Measurements from ENCODE around the gene MAP3K13.
"Not testable (repeated sequence)": the region's sequence is repeated elsewhere in the genome, so short reads cannot be mapped to it uniquely, and the experiment has no call there.

The MAP3K13 gene

DNA sequence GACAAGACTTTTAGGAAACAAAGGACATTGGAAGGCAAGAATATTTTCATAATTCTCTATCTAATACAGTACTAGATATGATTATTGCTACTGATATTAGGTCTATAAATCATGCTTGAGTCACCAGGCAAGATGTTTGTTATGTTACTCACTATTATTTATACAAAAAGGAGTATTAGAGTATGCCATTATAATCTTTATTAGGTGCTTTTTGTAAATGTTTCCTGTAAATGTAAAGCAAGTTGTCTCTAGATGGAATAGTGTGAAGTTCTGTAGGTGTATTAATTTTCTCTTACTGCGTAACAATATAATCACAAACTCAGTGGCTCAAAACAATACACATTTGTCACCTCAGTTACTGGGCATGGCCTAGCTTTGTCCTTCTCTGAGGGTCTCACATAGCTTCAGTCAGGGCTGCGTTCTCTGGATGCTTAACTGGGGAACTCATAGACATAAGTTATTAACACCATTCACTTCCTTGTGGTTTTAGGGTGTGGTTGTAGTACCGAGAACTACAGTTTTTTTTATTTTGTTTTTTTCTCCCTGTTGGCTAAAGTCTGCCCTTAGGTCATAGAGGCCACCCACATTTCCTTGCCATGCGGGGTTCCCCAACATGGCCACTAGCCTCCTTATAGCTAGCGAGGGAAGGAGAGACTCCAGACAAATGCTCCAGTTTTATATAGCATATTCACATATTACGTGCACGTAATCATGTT, 20.3 kb upstream of the MAP3K13 start:
- no peak for DNase-seq

DNA sequence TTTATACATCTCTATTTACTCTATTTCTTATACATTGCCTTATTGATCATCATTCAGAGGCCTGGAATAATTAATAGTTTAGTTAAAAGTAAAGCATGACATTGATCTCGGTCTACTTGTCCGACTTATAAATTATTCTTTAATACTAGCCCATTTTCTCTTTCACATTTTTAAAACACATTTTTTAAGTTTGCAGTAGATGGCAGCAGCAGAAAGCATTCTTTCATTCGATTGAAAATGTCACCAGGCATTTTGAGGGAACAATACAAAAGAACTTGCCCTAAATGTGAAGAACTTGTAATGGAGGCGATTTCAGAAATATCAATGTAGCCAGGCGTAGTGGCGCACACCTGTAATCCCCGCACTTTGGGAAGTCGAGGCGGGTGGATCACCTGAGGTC, 15.5 kb upstream of the MAP3K13 start:
- no peak for DNase-seq

DNA sequence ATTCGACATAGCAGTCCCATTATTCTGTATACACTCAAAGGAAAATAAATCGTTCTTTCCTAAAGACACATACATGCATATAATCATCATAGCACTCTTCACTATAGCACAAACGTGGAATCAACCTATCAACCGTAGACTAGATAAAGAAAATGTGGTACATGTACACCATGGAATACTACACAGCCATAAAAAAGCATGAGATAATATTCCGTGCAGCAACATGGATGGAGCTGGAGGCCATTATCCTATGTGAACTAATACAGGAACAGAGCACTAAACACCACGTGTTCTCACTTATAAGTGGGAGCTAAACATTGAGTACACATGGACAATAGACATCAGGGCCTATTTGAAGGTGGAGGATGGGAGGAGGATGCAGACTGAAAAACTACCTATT, 12.1 kb upstream of the MAP3K13 start:
- DNase-seq, result no peak

DNA sequence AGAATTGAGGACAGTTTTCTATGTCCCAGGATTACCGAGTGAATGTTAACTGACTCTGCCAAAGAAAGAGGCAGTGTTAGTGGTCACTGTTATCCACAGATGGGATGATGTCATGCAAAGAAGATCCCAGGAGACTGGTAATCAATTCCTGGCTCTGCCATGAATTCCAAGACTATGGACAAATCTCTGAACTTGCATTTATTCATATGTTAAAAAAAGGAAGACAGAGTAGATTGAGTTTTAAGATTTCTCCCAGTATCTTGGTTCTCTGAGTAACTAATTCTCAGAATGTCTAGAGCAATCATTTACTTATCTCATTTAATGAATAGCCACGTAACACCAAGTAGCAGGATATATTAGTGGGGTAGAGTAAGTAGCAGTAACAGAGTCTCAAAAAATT, 11.5 kb upstream of the MAP3K13 start:
- DNase-seq, result no peak

DNA sequence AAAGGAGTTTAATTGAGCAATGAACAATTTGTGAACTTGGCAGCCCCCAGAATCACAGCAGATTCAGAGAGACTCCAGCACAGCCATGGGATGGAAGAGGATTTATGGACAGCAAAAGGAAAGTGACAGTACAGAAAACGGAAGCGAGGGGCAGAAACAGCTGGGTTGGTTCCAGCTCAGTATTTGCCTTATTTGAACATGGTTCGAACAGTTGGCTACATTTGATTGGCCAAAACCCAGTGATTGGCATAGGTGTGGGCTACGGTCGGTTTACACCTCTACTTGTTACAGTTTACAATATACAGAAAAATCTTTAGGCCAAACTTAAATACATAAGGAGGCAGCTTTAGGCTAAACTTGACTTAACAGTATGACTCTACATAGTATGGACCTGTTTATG, 9.7 kb upstream of the MAP3K13 start:
- no peak for DNase-seq

DNA sequence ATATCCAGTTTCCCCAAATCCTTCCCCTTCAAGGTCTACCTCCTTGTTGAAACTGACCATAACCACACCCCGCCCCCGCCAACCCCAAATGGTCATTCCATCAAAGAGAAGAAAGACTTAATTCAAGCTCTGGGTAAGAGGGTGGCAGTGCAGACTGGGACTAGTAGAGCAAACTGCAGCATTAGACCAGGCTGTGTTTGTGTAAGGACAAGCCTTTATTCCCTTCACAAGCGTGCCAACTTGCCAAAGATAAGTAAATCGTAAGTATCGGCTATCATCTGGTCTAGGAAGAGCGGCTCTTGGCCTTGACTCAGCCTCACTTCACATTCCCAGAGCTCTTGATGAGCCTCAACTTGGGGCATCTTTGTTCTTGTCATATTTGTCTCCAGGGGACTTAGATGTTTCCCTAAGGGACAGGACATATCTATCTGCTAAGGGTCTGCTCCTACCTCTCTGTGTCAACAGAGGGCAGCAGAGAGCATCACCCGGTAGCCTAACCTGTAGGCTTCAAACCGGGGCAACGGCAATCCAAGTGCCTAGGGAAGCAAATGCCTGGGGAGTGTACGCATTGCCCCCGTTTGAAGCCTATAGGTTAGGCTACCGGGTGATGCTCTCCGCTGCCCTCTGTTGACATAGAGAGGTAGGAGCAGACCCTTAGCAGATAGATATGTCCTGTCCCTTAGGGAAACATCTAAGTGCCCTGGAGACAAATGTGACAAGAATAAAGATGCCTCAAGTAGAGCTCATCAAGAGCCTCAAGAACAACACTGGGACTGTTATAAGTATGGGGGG, 8.9 kb upstream of the MAP3K13 start:
- DNase-seq, result peak; percentile 24

DNA sequence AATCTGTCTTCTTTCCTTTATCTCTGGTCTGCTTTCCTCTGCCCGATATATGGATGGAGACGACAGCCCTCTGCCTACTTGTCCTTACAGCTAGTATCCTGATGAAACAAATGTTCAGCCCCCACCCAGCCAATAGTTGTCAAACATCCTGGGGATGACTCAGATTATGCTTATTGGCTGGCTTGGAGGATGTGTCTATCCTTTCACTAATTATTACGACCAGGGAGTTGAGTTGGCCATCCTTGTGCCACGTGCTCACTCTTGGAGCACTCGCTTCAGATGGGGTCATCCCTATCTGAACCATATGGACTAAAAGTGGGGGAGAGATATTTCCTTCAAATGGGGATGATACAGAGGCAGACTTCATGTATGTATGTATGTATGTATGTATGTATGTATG, 6.4 kb upstream of the MAP3K13 start:
- no peak for DNase-seq

DNA sequence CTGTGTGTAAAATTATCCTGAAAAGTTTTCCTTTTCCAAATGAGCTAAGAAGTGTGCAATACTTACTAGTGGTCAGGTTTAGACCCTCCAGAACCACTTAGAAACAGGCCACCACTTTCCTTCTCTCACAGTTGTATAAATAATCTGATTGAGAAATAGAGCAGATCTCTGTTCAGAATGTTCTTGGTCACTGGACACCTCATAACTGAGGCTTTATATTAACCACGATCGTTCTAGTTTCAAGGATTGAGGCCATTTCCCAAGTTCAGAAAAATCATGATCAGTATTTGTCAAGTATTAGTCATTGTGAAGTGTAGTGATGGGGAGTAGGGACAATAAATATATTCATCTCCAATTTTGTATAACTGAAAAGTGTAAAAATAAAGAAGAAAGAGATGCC, 1.0 kb upstream of the MAP3K13 start:
- DNase-seq, result no peak

DNA sequence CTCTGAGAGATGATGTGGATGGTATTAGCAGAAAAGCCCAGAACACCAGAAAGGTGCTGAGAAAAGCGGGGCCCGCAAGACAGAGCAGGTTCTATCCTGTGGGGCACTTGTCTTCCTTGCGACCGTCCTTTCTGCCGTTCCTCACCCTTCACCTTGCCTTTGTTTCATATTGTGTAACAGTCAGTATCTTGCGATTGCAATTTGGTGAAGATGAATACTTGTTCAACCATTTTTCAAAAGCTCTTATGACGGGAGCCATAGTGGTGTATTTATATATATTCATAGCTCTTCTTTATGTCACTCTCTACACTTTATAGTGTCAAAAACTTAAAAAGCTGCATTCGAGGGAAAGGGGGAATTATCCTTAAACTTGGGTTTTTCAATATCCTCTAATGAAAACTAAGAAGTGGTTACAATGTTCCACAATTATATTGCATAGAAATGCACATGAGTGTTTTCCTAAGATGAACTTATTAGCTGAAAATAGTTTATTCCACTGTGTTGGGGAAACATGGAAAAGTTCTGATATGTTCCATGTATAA, 797 bp downstream of the MAP3K13 start:
- DNase-seq, result no peak

DNA sequence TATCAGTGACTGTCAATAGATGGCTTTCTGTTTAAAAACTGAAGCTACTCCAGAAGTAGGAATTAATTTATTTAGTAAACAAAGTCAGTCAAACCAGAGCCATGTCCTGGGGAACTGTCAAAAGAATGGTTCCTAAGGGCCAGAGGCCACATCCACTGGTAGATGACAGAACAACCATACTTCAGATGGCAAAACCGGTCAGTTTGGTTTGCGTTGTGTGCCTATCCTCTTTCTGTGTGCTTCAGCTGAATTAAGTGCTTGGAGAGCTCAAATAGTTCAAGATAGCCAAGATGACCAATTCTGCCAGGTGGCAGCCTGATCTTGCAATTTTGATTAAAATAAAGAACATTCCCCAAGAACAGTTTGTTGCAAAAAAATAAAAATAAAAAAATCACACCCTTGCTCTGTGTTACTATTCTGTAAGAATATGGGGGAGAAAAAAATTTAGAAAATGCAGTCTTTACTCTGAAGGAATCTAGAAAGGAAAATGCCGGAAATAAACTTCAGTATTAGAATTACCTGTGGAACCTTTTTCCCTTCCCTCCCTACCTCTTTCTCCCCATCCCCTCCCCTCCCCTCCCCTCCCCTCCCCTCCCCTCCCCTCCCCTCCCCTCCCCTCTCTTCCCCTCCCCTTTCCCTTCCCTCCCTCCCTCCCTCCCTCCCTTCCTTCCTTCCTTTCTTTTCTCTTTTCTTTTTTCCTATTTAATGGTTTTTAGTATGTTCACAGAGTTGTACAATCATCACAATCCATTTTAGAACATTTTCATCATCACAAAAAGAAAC, 2.5 kb downstream of the MAP3K13 start:
- DNase-seq, result no peak

DNA sequence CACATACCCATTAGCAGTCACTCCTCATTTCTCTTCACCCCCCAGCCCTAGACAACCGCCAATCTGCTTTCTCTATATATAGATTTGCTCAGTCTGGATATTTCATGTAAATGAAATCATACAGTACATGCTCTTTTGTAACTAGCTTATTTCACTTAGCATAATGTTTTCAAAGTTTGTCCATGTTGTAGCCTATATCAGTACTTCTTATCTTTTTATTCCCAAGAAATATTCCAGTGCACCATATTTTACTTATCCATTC, 3.1 kb downstream of the MAP3K13 start:
- DNase-seq, result no peak

DNA sequence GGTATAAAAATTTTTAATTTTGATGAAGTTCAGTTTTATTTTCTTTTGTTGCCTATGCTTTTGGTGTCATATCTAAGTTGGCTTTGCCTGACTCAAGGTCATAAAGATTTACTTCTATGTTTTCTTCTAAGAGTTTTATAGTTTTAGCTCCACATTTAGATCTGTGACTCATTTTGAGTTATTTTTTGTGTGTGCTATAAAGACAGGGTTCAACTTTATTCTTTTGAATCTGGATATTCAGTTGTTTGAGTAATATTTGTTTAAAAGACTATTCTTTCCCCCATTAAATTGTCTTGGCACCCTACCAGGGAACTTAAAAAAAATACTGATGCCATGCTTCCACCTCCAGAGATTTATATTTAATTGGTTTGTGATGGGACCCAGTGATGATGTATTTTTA, 4.0 kb downstream of the MAP3K13 start:
- DNase-seq, result no peak

DNA sequence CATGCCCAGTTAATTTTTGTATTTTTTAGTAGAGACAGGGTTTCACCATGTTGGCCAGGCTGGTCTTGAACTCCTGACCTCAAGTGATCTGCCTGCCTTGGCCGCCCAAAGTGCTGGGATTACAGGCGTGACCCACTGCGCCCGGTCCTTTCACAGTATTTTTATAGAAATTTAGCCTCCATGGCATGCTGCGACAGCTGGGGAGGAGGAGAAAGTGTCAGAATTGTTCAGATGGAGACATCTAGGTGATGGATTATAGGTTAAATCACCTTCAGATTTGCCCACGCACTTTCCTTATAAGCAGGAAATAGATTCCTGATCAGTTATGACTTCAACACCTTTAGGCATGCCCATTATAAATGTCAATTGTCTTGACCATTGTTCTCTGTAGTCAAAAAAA, 7.4 kb downstream of the MAP3K13 start:
- not testable (repeated sequence) for DNase-seq

DNA sequence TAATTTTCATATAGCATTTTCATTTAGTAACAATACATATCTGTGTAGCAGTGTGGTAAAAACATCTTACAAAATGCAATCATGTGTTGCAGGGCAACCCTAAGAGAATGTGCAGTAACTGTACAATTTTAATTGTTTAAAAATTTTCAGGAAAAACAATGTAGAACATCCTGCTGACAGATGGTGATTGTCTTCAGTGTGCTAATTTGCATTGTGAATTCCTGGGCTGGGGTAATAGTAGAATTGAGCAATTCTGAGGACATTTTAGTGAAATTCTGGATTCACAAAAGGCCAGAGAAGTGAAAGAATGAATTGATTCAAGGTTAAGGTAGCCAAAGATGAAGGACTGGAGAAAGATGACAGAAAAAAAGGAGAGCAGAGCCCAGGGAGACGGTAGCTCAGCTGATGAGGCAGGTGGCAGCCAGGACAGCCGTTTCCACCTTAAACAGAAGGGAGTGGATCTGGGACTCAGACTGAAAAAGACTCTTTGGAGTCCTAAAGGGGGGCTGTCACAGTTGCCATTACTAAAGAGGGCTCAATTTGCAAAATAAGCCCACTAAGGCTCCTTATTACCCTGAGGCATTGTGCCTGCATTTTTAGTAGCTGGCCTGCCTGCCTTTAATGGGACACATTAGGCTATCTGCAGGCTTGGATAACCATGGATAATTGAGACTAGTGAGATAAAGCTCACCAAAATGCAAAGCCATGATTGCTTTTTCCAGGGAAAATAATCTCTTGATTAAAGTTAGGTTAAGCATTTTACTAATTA, 8.6 kb downstream of the MAP3K13 start:
- DNase-seq, result no peak

DNA sequence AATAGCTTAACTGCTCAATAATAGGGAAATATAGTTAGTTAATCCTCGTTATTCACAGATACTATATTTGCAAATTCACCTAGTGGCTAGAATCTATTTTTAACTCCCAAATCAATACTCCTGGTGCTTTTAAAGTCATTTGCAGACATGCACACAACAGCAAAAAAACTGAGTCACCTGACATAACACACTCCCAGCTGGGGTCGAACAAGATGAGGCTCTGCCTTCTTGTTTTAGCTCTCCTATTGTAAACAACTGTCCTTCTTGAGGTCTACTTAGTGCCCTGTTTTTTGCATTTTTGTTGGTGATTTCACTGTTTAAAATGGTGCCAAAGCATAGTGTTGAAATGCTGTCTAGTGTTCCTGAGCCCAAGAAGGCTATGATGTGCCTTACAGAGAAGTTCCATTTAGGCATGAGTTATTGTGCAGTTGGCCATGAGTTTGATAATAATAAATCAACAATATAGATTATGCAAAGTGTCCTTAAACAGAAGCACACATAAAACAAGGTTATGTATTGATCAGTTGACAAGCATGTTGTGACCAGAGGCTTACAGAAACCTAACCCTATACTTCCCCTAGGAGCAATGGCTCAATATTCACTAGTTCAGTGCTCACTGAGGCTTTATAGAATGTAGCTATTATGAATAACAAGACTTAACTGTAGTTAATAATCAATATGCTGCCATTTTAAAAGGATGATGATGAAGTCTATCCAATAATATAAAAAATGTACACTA, 18.6 kb downstream of the MAP3K13 start:
- DNase-seq, result no peak

DNA sequence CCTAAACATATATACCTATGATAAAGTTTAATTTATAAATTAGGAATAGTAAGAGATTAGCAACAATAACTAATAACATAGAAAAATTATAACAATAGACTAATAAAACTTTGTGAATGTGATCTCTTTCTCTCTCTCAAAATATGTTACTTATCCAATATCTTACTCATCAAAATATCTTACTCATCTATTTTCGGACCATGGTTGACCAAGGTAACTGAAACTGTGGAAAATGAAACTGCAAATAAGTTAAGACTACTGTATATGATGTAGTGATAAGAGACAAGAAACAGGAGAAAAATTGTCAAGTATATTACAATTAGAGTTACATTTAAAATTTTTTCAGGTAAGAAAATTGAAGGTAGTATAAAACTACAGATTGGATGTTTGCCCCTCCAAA, 19.2 kb downstream of the MAP3K13 start:
- DNase-seq, result no peak

DNA sequence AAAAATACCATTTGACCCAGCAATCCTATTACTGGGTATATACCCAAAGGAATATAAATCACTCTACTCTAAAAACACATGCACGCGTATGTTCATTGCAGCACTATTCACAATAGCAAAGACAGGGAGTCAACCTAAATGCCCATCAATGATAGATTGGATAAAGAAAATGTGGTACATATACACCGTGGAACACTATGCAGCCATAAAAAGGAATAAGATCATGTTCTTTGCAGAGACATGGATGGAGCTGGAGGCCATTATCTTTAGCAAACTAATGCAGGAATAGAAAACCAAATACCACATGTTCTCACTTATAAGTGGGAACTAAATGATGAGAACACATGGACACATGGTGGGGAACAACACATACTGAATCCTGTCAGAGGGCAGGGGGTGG, 23.6 kb downstream of the MAP3K13 start:
- DNase-seq, result not testable (repeated sequence)

DNA sequence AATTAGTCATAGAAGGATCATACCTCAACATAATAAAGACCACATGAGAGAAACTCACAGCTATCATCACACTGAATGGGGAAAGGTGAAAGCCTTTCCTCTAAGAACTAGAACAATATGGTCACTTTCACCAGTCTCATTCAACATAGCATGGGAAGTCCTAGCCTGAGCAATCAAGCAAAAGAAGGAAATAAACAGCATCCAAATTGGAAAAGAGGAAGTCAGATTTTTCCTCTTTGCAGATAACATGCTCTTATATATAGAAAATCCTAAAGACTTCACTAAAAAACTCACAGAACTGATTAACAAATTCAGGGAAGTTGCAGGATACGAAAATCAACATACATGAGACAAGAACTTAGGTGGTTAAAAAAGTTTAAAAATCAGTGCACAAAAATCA, 24.7 kb downstream of the MAP3K13 start:
- DNase-seq, result no peak

DNA sequence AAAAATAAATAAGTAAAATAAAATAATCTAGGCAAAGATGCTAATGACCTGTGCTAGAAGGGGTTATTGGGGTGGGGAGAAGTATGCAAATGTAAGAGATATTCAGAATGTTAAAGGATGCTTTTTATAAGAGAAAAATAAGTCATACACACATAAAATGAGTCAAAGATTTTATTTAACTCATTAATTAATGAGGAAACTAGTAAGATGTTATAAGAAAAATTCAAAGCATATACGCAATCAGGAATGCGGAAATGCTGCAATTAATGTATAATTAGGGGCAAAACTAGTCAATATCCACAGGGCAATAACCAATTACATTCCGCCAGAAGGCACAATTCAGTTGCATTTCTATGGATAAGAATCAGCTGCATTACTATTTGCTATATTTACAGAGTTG, 30.1 kb downstream of the MAP3K13 start:
- DNase-seq, result no peak

DNA sequence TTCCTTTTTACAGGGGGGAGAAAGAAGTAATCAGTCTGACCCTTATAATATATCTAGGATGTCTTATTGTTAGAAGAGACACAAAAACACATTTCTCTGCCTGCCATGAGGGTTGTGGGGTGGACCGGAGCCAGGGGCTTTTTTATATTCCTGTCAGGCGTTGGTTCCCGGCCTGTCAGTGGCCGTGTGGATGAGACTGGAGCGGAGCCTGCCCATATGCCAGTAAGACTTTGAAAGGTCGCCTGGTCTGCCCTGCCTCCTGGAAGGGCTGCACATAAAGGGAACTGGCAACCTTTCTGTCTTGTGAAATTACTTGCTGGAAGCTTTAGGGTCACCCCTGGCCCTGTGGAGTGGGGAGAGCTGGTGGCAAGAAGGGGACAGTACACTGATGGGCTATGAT, 34.7 kb downstream of the MAP3K13 start:
- no peak for DNase-seq

DNA sequence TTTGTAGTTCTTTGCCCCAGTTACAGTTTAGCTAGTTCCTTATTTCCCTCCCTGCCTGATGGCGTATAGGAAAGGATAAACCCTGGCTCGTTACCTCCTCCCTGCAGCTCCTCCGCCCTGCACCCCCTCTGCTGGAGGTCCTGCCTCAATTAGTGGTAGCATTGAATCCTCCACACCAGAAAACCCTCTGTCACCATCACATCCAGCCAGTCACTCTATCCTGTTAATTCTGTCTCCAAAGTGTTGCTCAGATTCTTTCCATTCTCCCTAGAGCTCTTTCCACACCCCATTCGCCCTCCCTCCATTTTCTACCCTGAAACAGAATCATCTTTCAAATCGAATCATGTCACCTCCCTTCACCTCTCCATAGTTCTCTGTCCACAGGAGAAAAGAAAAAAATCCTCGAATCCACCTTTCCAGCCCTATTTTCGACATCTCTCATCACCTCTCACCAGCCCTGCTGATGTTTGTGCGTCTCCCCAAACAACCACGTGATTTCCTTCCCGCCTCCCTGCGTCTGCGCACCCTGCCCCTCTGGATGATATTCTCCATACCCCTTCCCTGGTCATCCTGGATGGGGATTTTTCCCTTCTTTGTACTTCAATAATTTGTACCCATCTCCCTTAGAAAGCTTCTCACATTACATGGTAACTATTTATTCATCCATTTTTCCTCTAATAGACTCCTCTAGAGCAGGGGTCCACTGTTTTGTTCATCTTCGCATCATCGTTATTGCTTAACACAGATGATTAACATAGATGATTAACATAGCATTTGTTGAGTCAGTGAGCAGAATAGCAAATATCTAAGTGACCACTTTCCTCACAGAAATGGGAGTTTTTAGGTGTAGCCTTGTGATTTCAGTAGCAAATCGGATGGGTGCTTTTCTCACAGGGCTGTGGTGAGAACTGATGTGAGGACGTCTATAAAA, 37.1 kb downstream of the MAP3K13 start:
- no peak for DNase-seq
